Activated CD4-positive, alpha-beta T cell treated with anti-CD3 and anti-CD28 coated beads, Interleukin-2, amount 10 ng/mL, durations not matched to agents 7 days and 5 days (primary cell): ENCODE results near the gene SPAAR. TPM values are rescaled to one million over a fixed set of nuclear protein-coding genes. Genes with fewer than 3 reads are reported as not detected.
A peak's percentile ranks its signal among the peaks of the same experiment; 100 is the strongest.

Source experiments
- CTCF ChIA-PET: fragments of 350-600 bp; sonication (Branson Sonifier 250); formaldehyde crosslinking; loops from one replicate; lab custom pipeline; 2021; ENCODE audit warnings: antibody characterized with exemption; lab: Charles Lee
- POLR2A ChIA-PET: fragments of 350-600 bp; sonication (Branson Sonifier 250); formaldehyde crosslinking; loops from one replicate; lab custom pipeline; 2021; ENCODE audit warnings: antibody characterized with exemption; lab: Charles Lee
- DNase-seq: peaks from one replicate; pipeline ENCODE4 v3.0.0-alpha.2; 2020
- H3K27ac Mint-ChIP-seq: one replicate; pipeline ENCODE4 v1.8.0; 2021; ENCODE audit warnings: mild to moderate bottlenecking, moderate library complexity, mixed read lengths
- H3K27me3 Mint-ChIP-seq: one replicate; pipeline ENCODE4 v1.8.0; 2021; ENCODE audit warnings: mixed read lengths
- H3K36me3 Mint-ChIP-seq: one replicate; pipeline ENCODE4 v1.8.0; 2021; ENCODE audit warnings: low read depth, mixed read lengths
- H3K4me1 Mint-ChIP-seq: one replicate; pipeline ENCODE4 v1.8.0; 2021; ENCODE audit warnings: mixed read lengths
- H3K4me3 Mint-ChIP-seq: one replicate; pipeline ENCODE4 v1.8.0; 2021; ENCODE audit warnings: mild to moderate bottlenecking, moderate library complexity, mixed read lengths
- H3K9me3 Mint-ChIP-seq: one replicate; pipeline ENCODE4 v1.8.0; 2021; ENCODE audit warnings: mixed read lengths
- total RNA-seq, 2 experiments: library from RNA; stranded (reverse); gene quantifications; one replicate each; pipeline ENCODE4 v1.2.3, GENCODE V29; 2021

SPAAR gene
- total RNA-seq, 2 experiments from 2014 or later = not detected

GRCh38 chr9:35915681-35916294 lies 6.5 kb downstream of the SPAAR start:
- no peak for DNase-seq
- POLR2A ChIA-PET = no interaction called here
- Mint-ChIP-seq H3K4me1 (peaks cover 14% of the 10 kb centered on the region), H3K27me3 (no peaks in the 10 kb centered on the region), H3K9me3 (no peaks in the 10 kb centered on the region), H3K36me3 (no peaks in the 10 kb centered on the region), H3K27ac (no peak overlapping the region), H3K4me3 (no peak overlapping the region)
- CTCF ChIA-PET = interaction anchor here (1.2 kb wide), 1 partner anchor 23 kb away, joined by 3 read pairs; no protein-coding TSS in a partner anchor

- H3K27me3 Mint-ChIP-seq = no peaks in the 10 kb centered on the region
- peak overlapping the region; percentile 51 for H3K27ac Mint-ChIP-seq
- no peaks in the 10 kb centered on the region for H3K36me3 Mint-ChIP-seq
- peaks cover 2% of the 10 kb centered on the region for H3K4me1 Mint-ChIP-seq
- no peaks in the 10 kb centered on the region for H3K9me3 Mint-ChIP-seq
- CTCF ChIA-PET = no interaction called here
- POLR2A ChIA-PET = no interaction called here
- H3K4me3 Mint-ChIP-seq = no peak overlapping the region
- no peak for DNase-seq
These were observed 8.0 kb downstream of the SPAAR start for GRCh38 chr9:35917261-35917660.

GRCh38 chr9:35918780-35919179 lies 9.5 kb downstream of the SPAAR start:
- Mint-ChIP-seq H3K27ac (no peak overlapping the region), H3K4me3 (no peak overlapping the region), H3K9me3 (no peaks in the 10 kb centered on the region), H3K4me1 (peaks cover 2% of the 10 kb centered on the region), H3K27me3 (no peaks in the 10 kb centered on the region), H3K36me3 (no peaks in the 10 kb centered on the region)
- CTCF ChIA-PET = no interaction called here
- POLR2A ChIA-PET = no interaction called here
- no peak for DNase-seq

GRCh38 chr9:35919212-35920008 lies 10.1 kb downstream of the SPAAR start:
- ChIA-PET CTCF (interaction anchor here (1.0 to 1.7 kb wide), 2 partner anchors 8 to 26 kb away, joined by 3 to 4 read pairs; no protein-coding TSS in a partner anchor), POLR2A (interaction anchor here (0.7 kb wide), 1 partner anchor 1826 kb away, joined by 3 read pairs; no protein-coding TSS in a partner anchor)
- no peak for DNase-seq
- Mint-ChIP-seq H3K27me3 (no peaks in the 10 kb centered on the region), H3K4me1 (peaks cover 6% of the 10 kb centered on the region), H3K36me3 (no peaks in the 10 kb centered on the region), H3K4me3 (no peak overlapping the region), H3K9me3 (no peaks in the 10 kb centered on the region), H3K27ac (peak overlapping the region; percentile 14)

- ChIA-PET CTCF (interaction anchor here (1.0 to 1.7 kb wide), 2 partner anchors 9 to 25 kb away, joined by 3 to 4 read pairs; no protein-coding TSS in a partner anchor), POLR2A (no interaction called here)
- Mint-ChIP-seq H3K4me3 (no peak overlapping the region), H3K4me1 (peaks cover 7% of the 10 kb centered on the region), H3K27me3 (no peaks in the 10 kb centered on the region), H3K36me3 (no peaks in the 10 kb centered on the region), H3K9me3 (no peaks in the 10 kb centered on the region), H3K27ac (no peak overlapping the region)
- no peak for DNase-seq
These were observed 10.8 kb downstream of the SPAAR start for GRCh38 chr9:35920051-35920620.

- POLR2A ChIA-PET = no interaction called here
- no peak for DNase-seq
- Mint-ChIP-seq H3K9me3 (no peaks in the 10 kb centered on the region), H3K4me1 (peaks cover 7% of the 10 kb centered on the region), H3K4me3 (no peak overlapping the region), H3K36me3 (no peaks in the 10 kb centered on the region), H3K27me3 (peaks cover 4% of the 10 kb centered on the region), H3K27ac (no peak overlapping the region)
- CTCF ChIA-PET = no interaction called here
These were observed 14.3 kb downstream of the SPAAR start for GRCh38 chr9:35923598-35923926.

GRCh38 chr9:35923927-35924763 lies 14.9 kb downstream of the SPAAR start:
- Mint-ChIP-seq H3K4me3 (no peak overlapping the region), H3K27me3 (peaks cover 4% of the 10 kb centered on the region), H3K9me3 (no peaks in the 10 kb centered on the region), H3K36me3 (no peaks in the 10 kb centered on the region), H3K4me1 (peaks cover 7% of the 10 kb centered on the region), H3K27ac (no peak overlapping the region)
- ChIA-PET POLR2A (no interaction called here), CTCF (interaction anchor here (0.6 to 1.4 kb wide), 3 partner anchors 11 to 114 kb away, joined by 3 to 4 read pairs (median 3); no protein-coding TSS in a partner anchor)
- DNase-seq = no peak

- H3K4me1 Mint-ChIP-seq = peaks cover 17% of the 10 kb centered on the region
- H3K27me3 Mint-ChIP-seq = peaks cover 9% of the 10 kb centered on the region
- no peaks in the 10 kb centered on the region for H3K9me3 Mint-ChIP-seq
- H3K4me3 Mint-ChIP-seq = no peak overlapping the region
- no peak overlapping the region for H3K27ac Mint-ChIP-seq
- DNase-seq = no peak
- POLR2A ChIA-PET = no interaction called here
- CTCF ChIA-PET = interaction anchor here (0.8 to 1.4 kb wide), 3 partner anchors 12 to 259 kb away, joined by 4 read pairs; no protein-coding TSS in a partner anchor
- no peaks in the 10 kb centered on the region for H3K36me3 Mint-ChIP-seq
These were observed 19.5 kb downstream of the SPAAR start for GRCh38 chr9:35928591-35929452.

GRCh38 chr9:35929453-35929718 lies 20.1 kb downstream of the SPAAR start:
- ChIA-PET CTCF (interaction anchor here (1.0 to 1.4 kb wide), 2 partner anchors 11 to 258 kb away, joined by 4 read pairs; no protein-coding TSS in a partner anchor), POLR2A (no interaction called here)
- peaks cover 17% of the 10 kb centered on the region for H3K4me1 Mint-ChIP-seq
- H3K27me3 Mint-ChIP-seq = peaks cover 9% of the 10 kb centered on the region
- H3K27ac Mint-ChIP-seq = no peak overlapping the region
- no peaks in the 10 kb centered on the region for H3K9me3 Mint-ChIP-seq
- no peak overlapping the region for H3K4me3 Mint-ChIP-seq
- H3K36me3 Mint-ChIP-seq = no peaks in the 10 kb centered on the region
- DNase-seq = no peak

GRCh38 chr9:35930521-35930920 lies 21.2 kb downstream of the SPAAR start:
- no peak for DNase-seq
- ChIA-PET POLR2A (no interaction called here), CTCF (interaction anchor here (1.3 to 1.4 kb wide), 2 partner anchors 10 to 27 kb away, joined by 4 read pairs; no protein-coding TSS in a partner anchor)
- H3K36me3 Mint-ChIP-seq = no peaks in the 10 kb centered on the region
- no peak overlapping the region for H3K4me3 Mint-ChIP-seq
- H3K27ac Mint-ChIP-seq = no peak overlapping the region
- H3K4me1 Mint-ChIP-seq = peaks cover 16% of the 10 kb centered on the region
- peaks cover 9% of the 10 kb centered on the region for H3K27me3 Mint-ChIP-seq
- no peaks in the 10 kb centered on the region for H3K9me3 Mint-ChIP-seq

GRCh38 chr9:35930989-35931388 lies 21.7 kb downstream of the SPAAR start:
- ChIA-PET CTCF (interaction anchor here (1.3 kb wide), 1 partner anchor 28 kb away, joined by 4 read pairs; no protein-coding TSS in a partner anchor), POLR2A (no interaction called here)
- no peaks in the 10 kb centered on the region for H3K9me3 Mint-ChIP-seq

GRCh38 chr9:35932735-35933134 lies 23.4 kb downstream of the SPAAR start:
- POLR2A ChIA-PET = no interaction called here
- peaks cover 18% of the 10 kb centered on the region for H3K4me1 Mint-ChIP-seq
- no peak overlapping the region for H3K4me3 Mint-ChIP-seq

More at GRCh38 chr9:35930989-35931388, 21.7 kb downstream of the SPAAR start:
- Mint-ChIP-seq H3K36me3 (no peaks in the 10 kb centered on the region), H3K27ac (no peak overlapping the region), H3K27me3 (peaks cover 9% of the 10 kb centered on the region), H3K4me1 (peaks cover 16% of the 10 kb centered on the region), H3K4me3 (no peak overlapping the region)
- DNase-seq = no peak

More at GRCh38 chr9:35932735-35933134, 23.4 kb downstream of the SPAAR start:
- peaks cover 1% of the 10 kb centered on the region for H3K36me3 Mint-ChIP-seq
- peak overlapping the region; percentile 7 for H3K27ac Mint-ChIP-seq
- peaks cover 4% of the 10 kb centered on the region for H3K27me3 Mint-ChIP-seq
- H3K9me3 Mint-ChIP-seq = peaks cover 8% of the 10 kb centered on the region
- CTCF ChIA-PET = no interaction called here
- peak; percentile 49 for DNase-seq
